PC-9 (cell line): Measurements from ENCODE around the gene IL17RB. TPM values are rescaled to one million over a fixed set of nuclear protein-coding genes. Genes with fewer than 3 reads are reported as not detected.

Source experiments
- Bru-seq: library from RNA; stranded (reverse); fragments of 400-500 nt; gene quantifications from one replicate; lab custom pipeline; 2021; lab: Mats Ljungman, UMichigan
- BruChase-seq, 2 experiments: library from RNA; stranded (reverse); fragments of 400-500 nt; gene quantifications; one replicate each; lab custom pipeline; 2021; lab: Mats Ljungman, UMichigan
- BruUV-seq: library from RNA; stranded (reverse); fragments of 400-500 nt; replicated peaks from 2 replicates; lab custom pipeline; 2021; lab: Mats Ljungman, UMichigan
- CTCF ChIA-PET: fragments of 300-600 bp; sonication (Branson Sonifier 250); formaldehyde crosslinking; loops from one replicate; lab custom pipeline; 2022; ENCODE audit warnings: antibody characterized with exemption; lab: Charles Lee
- POLR2A ChIA-PET: fragments of 300-600 bp; sonication (Branson Sonifier 250); formaldehyde crosslinking; loops from one replicate; lab custom pipeline; 2022; ENCODE audit warnings: antibody characterized with exemption; ENCODE audit not compliant: unreplicated experiment; lab: Charles Lee
- DNase-seq, 2 experiments: peaks; one replicate each; pipeline versions ENCODE4 v3.0.0 to v3.0.0-alpha.2; 2015 to 2022; ENCODE audit warnings: mixed read lengths in 1 of 2
- H2AFZ ChIP-seq: fragments of 200-600 bp; sonication (generic); 2 replicates; pipeline ENCODE4 v1.8.1; 2017; ENCODE audit warnings: antibody characterized with exemption
- H3F3A ChIP-seq: fragments of 200-600 bp; sonication (generic); 2 replicates; pipeline ENCODE4 v1.8.1; 2017; ENCODE audit warnings: antibody characterized with exemption, mild to moderate bottlenecking, low read depth; ENCODE audit not compliant: insufficient read depth
- H3K27ac ChIP-seq: fragments of 200-600 bp; sonication (generic); 2 replicates; pipeline ENCODE4 v1.6.1; 2016; ENCODE audit warnings: mixed run types
- H3K27me3 ChIP-seq: fragments of 200-600 bp; sonication (generic); 2 replicates; pipeline ENCODE4 v1.6.1; 2016; ENCODE audit warnings: low read depth, mixed run types; ENCODE audit not compliant: insufficient read depth
- H3K36me3 ChIP-seq: fragments of 200-600 bp; sonication (generic); 2 replicates; pipeline ENCODE4 v1.6.1; 2016; ENCODE audit warnings: low read depth, mixed run types
- H3K4me1 ChIP-seq: fragments of 200-600 bp; sonication (generic); replicated peaks from 2 replicates; pipeline ENCODE4 v1.6.1; 2016; ENCODE audit warnings: mixed run types; ENCODE audit not compliant: insufficient read depth
- H3K4me2 ChIP-seq: fragments of 200-600 bp; sonication (generic); 2 replicates; pipeline ENCODE4 v1.6.1; 2017; ENCODE audit warnings: mixed run types
- H3K4me3 ChIP-seq: fragments of 200-600 bp; sonication (generic); 2 replicates; pipeline ENCODE4 v1.6.1; 2016; ENCODE audit warnings: mixed run types
- H3K79me2 ChIP-seq: fragments of 200-600 bp; sonication (generic); 2 replicates; pipeline ENCODE4 v1.6.1; 2017; ENCODE audit warnings: low read depth, mixed run types
- H3K9me2 ChIP-seq: fragments of 200-600 bp; sonication (generic); 2 replicates; pipeline ENCODE4 v1.8.1; 2017; ENCODE audit warnings: mild to moderate bottlenecking; ENCODE audit not compliant: insufficient read depth
- H3K9me3 ChIP-seq: fragments of 200-600 bp; sonication (generic); 2 replicates; pipeline ENCODE4 v1.8.1; 2016; ENCODE audit warnings: low read depth; ENCODE audit not compliant: insufficient read depth
- H4K20me1 ChIP-seq: fragments of 200-600 bp; sonication (generic); 2 replicates; pipeline ENCODE4 v1.8.1; 2017; ENCODE audit not compliant: insufficient read depth
- EZH2 ChIP-seq: fragments of 200-600 bp; sonication (generic); IDR thresholded peaks from 2 replicates; pipeline ENCODE4 v1.8.0; 2017; ENCODE audit warnings: antibody characterized with exemption, low read depth
- intact Hi-C: fragments of 100-400 bp; cut with micrococcal nuclease; formaldehyde crosslinking; loops from one replicate; pipeline ENCODE4 v1.10.0; 2022; ENCODE audit not compliant: unreplicated experiment
- long read RNA-seq: library from polyadenylated mRNA; stranded (forward); transcript quantifications from one replicate; pipeline ENCODE4 v2.0.0, GENCODE V29; 2022
- total RNA-seq: library from RNA; stranded (reverse); gene quantifications from 2 replicates; pipeline ENCODE4 v1.2.3, GENCODE V29; 2021
- TF ChIP-seq, protein P1 (sequence below): fragments of 200-600 bp; sonication (generic); conservative IDR thresholded peaks from 2 replicates; pipeline ENCODE4 v1.6.1; 2017; ENCODE audit warnings: mixed run types, antibody characterized with exemption, mild to moderate bottlenecking, moderate library complexity

Gene IL17RB, protein sequence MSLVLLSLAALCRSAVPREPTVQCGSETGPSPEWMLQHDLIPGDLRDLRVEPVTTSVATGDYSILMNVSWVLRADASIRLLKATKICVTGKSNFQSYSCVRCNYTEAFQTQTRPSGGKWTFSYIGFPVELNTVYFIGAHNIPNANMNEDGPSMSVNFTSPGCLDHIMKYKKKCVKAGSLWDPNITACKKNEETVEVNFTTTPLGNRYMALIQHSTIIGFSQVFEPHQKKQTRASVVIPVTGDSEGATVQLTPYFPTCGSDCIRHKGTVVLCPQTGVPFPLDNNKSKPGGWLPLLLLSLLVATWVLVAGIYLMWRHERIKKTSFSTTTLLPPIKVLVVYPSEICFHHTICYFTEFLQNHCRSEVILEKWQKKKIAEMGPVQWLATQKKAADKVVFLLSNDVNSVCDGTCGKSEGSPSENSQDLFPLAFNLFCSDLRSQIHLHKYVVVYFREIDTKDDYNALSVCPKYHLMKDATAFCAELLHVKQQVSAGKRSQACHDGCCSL
- total RNA-seq (not detected in 2 replicates), Bru-seq, nascent RNA (not detected), BruChase-seq, experiment 1, labeled RNA remaining after a 2-hour chase (percentile 4 among the genes with signal in this experiment), BruChase-seq, experiment 2, labeled RNA remaining after a 6-hour chase (percentile 4 among the genes with signal in this experiment)
- long read RNA-seq = 0 reads

DNA sequence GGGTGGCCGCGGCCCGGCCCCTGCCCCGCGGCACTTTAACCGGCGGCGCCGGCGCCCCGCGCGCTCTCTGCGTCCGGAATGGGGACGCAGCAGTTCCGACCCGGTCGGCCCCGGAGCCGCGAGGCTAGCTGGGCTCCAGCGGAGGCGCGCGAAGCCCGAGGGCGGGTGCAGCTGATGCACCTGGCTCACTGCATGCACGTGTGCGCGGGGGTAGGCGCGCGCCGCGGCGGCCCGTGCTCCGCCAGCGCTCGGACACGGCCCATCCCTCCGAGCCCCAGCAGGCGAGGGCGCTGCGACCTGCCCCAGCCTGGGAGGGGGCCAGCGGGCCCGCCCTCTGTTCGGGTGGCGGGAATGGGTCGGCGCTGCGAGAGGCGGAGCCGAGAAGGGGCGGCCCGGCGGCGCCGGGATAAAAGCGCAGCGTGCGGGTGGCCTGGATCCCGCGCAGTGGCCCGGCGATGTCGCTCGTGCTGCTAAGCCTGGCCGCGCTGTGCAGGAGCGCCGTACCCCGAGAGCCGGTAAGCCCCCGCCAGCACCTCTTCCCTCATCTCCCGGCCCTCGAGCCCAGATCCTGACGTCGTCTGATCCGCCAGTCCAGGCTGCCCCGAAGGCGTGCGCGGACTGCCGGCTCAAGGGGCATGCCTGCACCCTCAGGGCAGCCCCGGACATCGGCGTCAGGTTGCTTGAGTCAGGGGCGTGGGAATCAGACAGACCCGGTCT is at the start of gene IL17RB, which contains the start of gene CHDH:
Gene IL17RB, plus strand, starts transcription at position 435 of the 717 bp plus-strand sequence. Its CDS starts 21 bp downstream, at position 456.
Gene CHDH, minus strand, starts transcription at position 286 of the 717 bp plus-strand sequence. CDS start 22,411 bp downstream, outside the sequence.
- Histone ChIP-seq H3K9me2 (no peaks in the 10 kb centered on the region), H3K27ac (no peak within 1 kb of the TSS), H3K79me2 (no peaks in the 10 kb centered on the region), H3F3A (no peaks in the 10 kb centered on the region), H3K4me2 (no peak within 1 kb of the TSS), H3K9me3 (no peaks in the 10 kb centered on the region), H3K27me3 (peaks cover 19% of the 10 kb centered on the region), H3K36me3 (no peaks in the 10 kb centered on the region), H2AFZ (no peak within 1 kb of the TSS), H4K20me1 (no peaks in the 10 kb centered on the region), H3K4me1 (no peaks in the 10 kb centered on the region), H3K4me3 (no peak within 1 kb of the TSS)
- ChIA-PET POLR2A (no interaction called here), CTCF (no interaction called here)
- no TSS peak for BruUV-seq
- no peak for TF ChIP-seq EZH2
- TF ChIP-seq, protein P1, sequence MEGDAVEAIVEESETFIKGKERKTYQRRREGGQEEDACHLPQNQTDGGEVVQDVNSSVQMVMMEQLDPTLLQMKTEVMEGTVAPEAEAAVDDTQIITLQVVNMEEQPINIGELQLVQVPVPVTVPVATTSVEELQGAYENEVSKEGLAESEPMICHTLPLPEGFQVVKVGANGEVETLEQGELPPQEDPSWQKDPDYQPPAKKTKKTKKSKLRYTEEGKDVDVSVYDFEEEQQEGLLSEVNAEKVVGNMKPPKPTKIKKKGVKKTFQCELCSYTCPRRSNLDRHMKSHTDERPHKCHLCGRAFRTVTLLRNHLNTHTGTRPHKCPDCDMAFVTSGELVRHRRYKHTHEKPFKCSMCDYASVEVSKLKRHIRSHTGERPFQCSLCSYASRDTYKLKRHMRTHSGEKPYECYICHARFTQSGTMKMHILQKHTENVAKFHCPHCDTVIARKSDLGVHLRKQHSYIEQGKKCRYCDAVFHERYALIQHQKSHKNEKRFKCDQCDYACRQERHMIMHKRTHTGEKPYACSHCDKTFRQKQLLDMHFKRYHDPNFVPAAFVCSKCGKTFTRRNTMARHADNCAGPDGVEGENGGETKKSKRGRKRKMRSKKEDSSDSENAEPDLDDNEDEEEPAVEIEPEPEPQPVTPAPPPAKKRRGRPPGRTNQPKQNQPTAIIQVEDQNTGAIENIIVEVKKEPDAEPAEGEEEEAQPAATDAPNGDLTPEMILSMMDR = no peak
- no peak for DNase-seq
- intact Hi-C loops = no loop called here

DNA sequence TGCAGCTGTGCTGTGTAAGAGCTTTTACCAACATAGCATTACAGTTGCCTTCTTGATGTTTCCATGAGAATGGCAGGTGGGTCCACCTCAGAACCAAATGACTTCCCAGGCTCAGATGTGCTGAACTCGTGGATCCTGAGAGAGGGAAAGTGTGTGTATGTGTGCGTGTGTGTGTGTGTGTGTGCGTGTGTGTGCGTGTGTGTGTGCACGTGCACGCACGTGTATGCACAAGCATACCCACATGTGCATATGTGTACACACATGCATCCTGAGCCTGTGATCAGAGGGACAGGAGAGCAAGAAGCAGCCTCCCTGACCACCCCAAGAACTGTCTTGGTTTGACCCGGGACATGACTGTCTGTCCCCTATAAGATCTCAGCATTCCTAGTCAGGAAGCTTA is 48.2 kb upstream of the IL17RB start:
- intact Hi-C loops = no loop called here
- Histone ChIP-seq H2AFZ (no peak overlapping the region), H3K36me3 (no peaks in the 10 kb centered on the region), H3K4me1 (no peaks in the 10 kb centered on the region), H3K4me2 (no peak overlapping the region), H3F3A (no peaks in the 10 kb centered on the region), H4K20me1 (no peaks in the 10 kb centered on the region), H3K27ac (no peak overlapping the region), H3K9me3 (no peaks in the 10 kb centered on the region), H3K9me2 (no peaks in the 10 kb centered on the region), H3K4me3 (no peak overlapping the region), H3K79me2 (no peaks in the 10 kb centered on the region), H3K27me3 (peaks cover 96% of the 10 kb centered on the region)
- BruUV-seq = no TSS peak
- CTCF ChIA-PET = no interaction called here
- POLR2A ChIA-PET = no interaction called here
- TF ChIP-seq EZH2 = no peak
- TF ChIP-seq, protein P1 = no peak
- no peak for DNase-seq

DNA sequence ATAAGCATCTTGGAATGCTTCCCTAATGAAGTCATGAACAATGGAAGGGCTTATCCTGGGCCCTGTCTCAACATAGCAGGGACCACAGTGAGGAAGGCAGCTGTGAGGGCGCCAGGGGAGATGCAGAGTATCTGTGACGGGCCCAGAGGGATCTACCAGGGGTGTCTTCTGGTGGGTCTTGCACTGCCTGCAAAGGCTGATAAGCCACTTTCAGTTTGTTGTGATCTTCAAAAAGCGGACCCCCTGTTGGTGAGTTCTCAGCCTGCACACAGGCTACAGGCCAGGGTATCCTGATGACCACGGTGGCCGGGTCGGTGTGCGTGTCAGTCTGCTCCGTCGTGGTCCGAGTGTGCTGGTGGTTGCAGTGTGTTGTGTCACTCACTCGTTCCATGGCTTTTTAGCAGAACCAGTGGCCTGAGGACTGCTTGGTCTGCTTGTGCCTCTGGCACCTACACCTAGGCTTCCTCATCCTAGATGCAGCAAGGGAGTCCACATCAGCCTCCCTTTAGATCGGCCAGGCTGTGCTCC is 47.0 kb upstream of the IL17RB start:
- TF ChIP-seq, protein P1 = no peak
- TF ChIP-seq EZH2 = no peak
- no peak for DNase-seq
- Histone ChIP-seq H3K4me1 (no peaks in the 10 kb centered on the region), H3K9me2 (no peaks in the 10 kb centered on the region), H3K9me3 (no peaks in the 10 kb centered on the region), H3K79me2 (no peaks in the 10 kb centered on the region), H3K27me3 (peaks cover 96% of the 10 kb centered on the region), H4K20me1 (no peaks in the 10 kb centered on the region), H3F3A (no peaks in the 10 kb centered on the region), H3K4me2 (no peak overlapping the region), H2AFZ (no peak overlapping the region), H3K4me3 (no peak overlapping the region), H3K36me3 (no peaks in the 10 kb centered on the region), H3K27ac (no peak overlapping the region)
- ChIA-PET POLR2A (no interaction called here), CTCF (no interaction called here)
- intact Hi-C loops = no loop called here
- BruUV-seq = no TSS peak
